ENCODE results near the gene PCDHA2. TPM values are rescaled to one million over a fixed set of nuclear protein-coding genes. Genes with fewer than 3 reads are reported as not detected.
"Not testable (repeated sequence)": the region's sequence is repeated elsewhere in the genome, so short reads cannot be mapped to it uniquely, and the experiment has no call there.

The PCDHA2 gene
- total RNA-seq, 1 donor from 2014 or later = 1.6 TPM

- Mint-ChIP-seq H3K4me3 (ENCODE audit: unreplicated experiment) (no peak overlapping the region), H3K27me3 (ENCODE audit: unreplicated experiment) (no peaks in the 10 kb centered on the region), H3K9me3 (ENCODE audit: unreplicated experiment) (no peaks in the 10 kb centered on the region), H3K27ac (ENCODE audit: unreplicated experiment) (no peak overlapping the region), H3K36me3 (ENCODE audit: unreplicated experiment) (peaks cover 12% of the 10 kb centered on the region), H3K4me1 (ENCODE audit: unreplicated experiment) (peaks cover 5% of the 10 kb centered on the region)
- DNase-seq (ENCODE audit: extremely low spot score, unreplicated experiment) = no peak
- no peak for TF ChIP-seq CTCF (IDR thresholded peaks at IDR 0.05)
These were observed 28.8 kb downstream of the PCDHA2 start for GRCh38 chr5:140823475-140823874.

GRCh38 chr5:140827704-140828361 lies 33.2 kb downstream of the PCDHA2 start, which contains the start of gene PCDHA6:
PCDHA6 (plus strand) TSS chr5:140827960; CDS start chr5:140828092, 132 bp downstream.
- peaks cover 11% of the 10 kb centered on the region for H3K9me3 Mint-ChIP-seq (ENCODE audit: unreplicated experiment)
- no peaks in the 10 kb centered on the region for H3K27me3 Mint-ChIP-seq (ENCODE audit: unreplicated experiment)
- H3K4me1 Mint-ChIP-seq (ENCODE audit: unreplicated experiment) = peaks cover 14% of the 10 kb centered on the region
- peaks cover 21% of the 10 kb centered on the region for H3K36me3 Mint-ChIP-seq (ENCODE audit: unreplicated experiment)
- TF ChIP-seq CTCF (IDR thresholded peaks at IDR 0.05) = peak; percentile 63
- H3K4me3 Mint-ChIP-seq (ENCODE audit: unreplicated experiment) = peak within 1 kb of the TSS; percentile 87
- H3K27ac Mint-ChIP-seq (ENCODE audit: unreplicated experiment) = peak within 1 kb of the TSS; percentile 89
- DNase-seq (ENCODE audit: extremely low spot score, unreplicated experiment) = no peak

- no peak for DNase-seq (ENCODE audit: extremely low spot score, unreplicated experiment)
- peaks cover 14% of the 10 kb centered on the region for H3K9me3 Mint-ChIP-seq (ENCODE audit: unreplicated experiment)
- H3K36me3 Mint-ChIP-seq (ENCODE audit: unreplicated experiment) = peaks cover 24% of the 10 kb centered on the region
- peaks cover 14% of the 10 kb centered on the region for H3K4me1 Mint-ChIP-seq (ENCODE audit: unreplicated experiment)
- no peaks in the 10 kb centered on the region for H3K27me3 Mint-ChIP-seq (ENCODE audit: unreplicated experiment)
- H3K27ac Mint-ChIP-seq (ENCODE audit: unreplicated experiment) = peak overlapping the region; percentile 89
- TF ChIP-seq CTCF (IDR thresholded peaks at IDR 0.05) = peak; percentile 52
- H3K4me3 Mint-ChIP-seq (ENCODE audit: unreplicated experiment) = peak overlapping the region; percentile 87
These were observed 33.7 kb downstream of the PCDHA2 start for GRCh38 chr5:140828362-140828737.

- H3K36me3 Mint-ChIP-seq (ENCODE audit: unreplicated experiment) = peaks cover 27% of the 10 kb centered on the region
- H3K4me3 Mint-ChIP-seq (ENCODE audit: unreplicated experiment) = not testable (repeated sequence)
These were observed 35.2 kb downstream of the PCDHA2 start for GRCh38 chr5:140829511-140830501.

GRCh38 chr5:140833993-140834392 lies 39.3 kb downstream of the PCDHA2 start, which contains the start of gene PCDHA7:
PCDHA7 (plus strand) TSS chr5:140834269; CDS start chr5:140834384, 115 bp downstream.
- peaks cover 22% of the 10 kb centered on the region for H3K36me3 Mint-ChIP-seq (ENCODE audit: unreplicated experiment)

More at GRCh38 chr5:140829511-140830501, 35.2 kb downstream of the PCDHA2 start:
- not testable (repeated sequence) for DNase-seq (ENCODE audit: extremely low spot score, unreplicated experiment); H3K27me3 Mint-ChIP-seq (ENCODE audit: unreplicated experiment); H3K27ac Mint-ChIP-seq (ENCODE audit: unreplicated experiment)
- Mint-ChIP-seq H3K9me3 (ENCODE audit: unreplicated experiment) (peaks cover 20% of the 10 kb centered on the region), H3K4me1 (ENCODE audit: unreplicated experiment) (peaks cover 14% of the 10 kb centered on the region)

GRCh38 chr5:140834439-140835008 lies 39.9 kb downstream of the PCDHA2 start:
- H3K4me3 Mint-ChIP-seq (ENCODE audit: unreplicated experiment) = not testable (repeated sequence)

More at GRCh38 chr5:140833993-140834392, 39.3 kb downstream of the PCDHA2 start, which contains the start of gene PCDHA7:
- H3K4me1 Mint-ChIP-seq (ENCODE audit: unreplicated experiment) = peaks cover 6% of the 10 kb centered on the region
- H3K27me3 Mint-ChIP-seq (ENCODE audit: unreplicated experiment) = no peaks in the 10 kb centered on the region
- no peak for TF ChIP-seq CTCF (IDR thresholded peaks at IDR 0.05)
- no peak within 1 kb of the TSS for H3K27ac Mint-ChIP-seq (ENCODE audit: unreplicated experiment)
- H3K9me3 Mint-ChIP-seq (ENCODE audit: unreplicated experiment) = peaks cover 20% of the 10 kb centered on the region
- no peak within 1 kb of the TSS for H3K4me3 Mint-ChIP-seq (ENCODE audit: unreplicated experiment)
- DNase-seq (ENCODE audit: extremely low spot score, unreplicated experiment) = no peak

More at GRCh38 chr5:140834439-140835008, 39.9 kb downstream of the PCDHA2 start:
- peaks cover 22% of the 10 kb centered on the region for H3K36me3 Mint-ChIP-seq (ENCODE audit: unreplicated experiment)
- peaks cover 20% of the 10 kb centered on the region for H3K9me3 Mint-ChIP-seq (ENCODE audit: unreplicated experiment)
- H3K4me1 Mint-ChIP-seq (ENCODE audit: unreplicated experiment); H3K27me3 Mint-ChIP-seq (ENCODE audit: unreplicated experiment); H3K27ac Mint-ChIP-seq (ENCODE audit: unreplicated experiment); DNase-seq (ENCODE audit: extremely low spot score, unreplicated experiment): not testable (repeated sequence)

All from osteocyte (in vitro differentiated cells).